Prostate gland (tissue), 2 donors: ENCODE measurements around the gene WDR77. TPM values are rescaled to one million over a fixed set of nuclear protein-coding genes. Genes with fewer than 3 reads are reported as not detected.
A peak's percentile ranks its signal among the peaks of the same experiment; 100 is the strongest.

ENCODE experiments used
- DNase-seq: peaks from one replicate; pipeline ENCODE4 v3.0.0-alpha.2; 2019; ENCODE audit warnings: low spot score
- H3K27ac ChIP-seq, 2 donors: fragments of 200-600 bp; sonication (generic); 2 replicates each; pipeline ENCODE4 v1.5.1; 2017 to 2019
- H3K27me3 ChIP-seq: fragments of 200-600 bp; sonication (generic); replicated peaks from 2 replicates; pipeline ENCODE4 v1.5.1; 2019; ENCODE audit not compliant: insufficient read depth
- H3K36me3 ChIP-seq, 2 donors: fragments of 200-600 bp; sonication (generic); 1 replicate in 1 of 2; 2 replicates in 1 of 2; pipeline versions ENCODE4 v1.5.1 to v1.8.1; 2017 to 2019
- H3K4me1 ChIP-seq: fragments of 200-600 bp; sonication (generic); replicated peaks from 2 replicates; pipeline ENCODE4 v1.5.1; 2019
- H3K4me3 ChIP-seq, 2 donors: fragments of 200-600 bp; sonication (generic); 2 replicates each; pipeline ENCODE4 v1.5.1; 2017 to 2019
- H3K9me3 ChIP-seq: fragments of 200-600 bp; sonication (generic); 2 replicates; pipeline ENCODE4 v1.5.1; 2017
- POLR2A ChIP-seq: fragments of 450-650 bp; IDR thresholded peaks from one replicate; pipeline ENCODE4 v1.6.1; 2016; ENCODE audit warnings: antibody characterized with exemption, mild to moderate bottlenecking
- POLR2AphosphoS5 ChIP-seq: sonication (generic); formaldehyde crosslinking; IDR thresholded peaks from one replicate; pipeline ENCODE4 v1.6.1; 2017; ENCODE audit warnings: antibody characterized with exemption
- WGBS: methylation state at CpG from one replicate; pipeline ENCODE4 v1.1.5; 2018; 5-methylcytosine and 5-hydroxymethylcytosine counted together
- intact Hi-C: fragments of 100-400 bp; cut with DNase I; formaldehyde crosslinking; loops from one replicate; pipeline ENCODE4 v1.14.2; 2022
- total RNA-seq, 2 donors: library from RNA; depleted of rRNA; stranded (reverse); fragments of >200 nt; gene quantifications; one replicate each; pipeline ENCODE4 v1.1.0, GENCODE V29; 2016
- TF ChIP-seq, protein P1 (sequence below), 4 experiments: fragments of 200-600 bp in 2 of 4; fragments of 450-650 bp in 2 of 4; sonication (generic) in 2 of 4; IDR thresholded peaks; 1 replicate in 3 of 4; 2 replicates in 1 of 4; pipeline ENCODE4 v1.5.1; 2016 to 2019; ENCODE audit warnings: antibody characterized with exemption in 4 of 4, mild to moderate bottlenecking in 2 of 4, moderate library complexity in 2 of 4

WDR77 gene
- total RNA-seq: 10 to 100 TPM; 19.1 to 31.6 TPM

DNA sequence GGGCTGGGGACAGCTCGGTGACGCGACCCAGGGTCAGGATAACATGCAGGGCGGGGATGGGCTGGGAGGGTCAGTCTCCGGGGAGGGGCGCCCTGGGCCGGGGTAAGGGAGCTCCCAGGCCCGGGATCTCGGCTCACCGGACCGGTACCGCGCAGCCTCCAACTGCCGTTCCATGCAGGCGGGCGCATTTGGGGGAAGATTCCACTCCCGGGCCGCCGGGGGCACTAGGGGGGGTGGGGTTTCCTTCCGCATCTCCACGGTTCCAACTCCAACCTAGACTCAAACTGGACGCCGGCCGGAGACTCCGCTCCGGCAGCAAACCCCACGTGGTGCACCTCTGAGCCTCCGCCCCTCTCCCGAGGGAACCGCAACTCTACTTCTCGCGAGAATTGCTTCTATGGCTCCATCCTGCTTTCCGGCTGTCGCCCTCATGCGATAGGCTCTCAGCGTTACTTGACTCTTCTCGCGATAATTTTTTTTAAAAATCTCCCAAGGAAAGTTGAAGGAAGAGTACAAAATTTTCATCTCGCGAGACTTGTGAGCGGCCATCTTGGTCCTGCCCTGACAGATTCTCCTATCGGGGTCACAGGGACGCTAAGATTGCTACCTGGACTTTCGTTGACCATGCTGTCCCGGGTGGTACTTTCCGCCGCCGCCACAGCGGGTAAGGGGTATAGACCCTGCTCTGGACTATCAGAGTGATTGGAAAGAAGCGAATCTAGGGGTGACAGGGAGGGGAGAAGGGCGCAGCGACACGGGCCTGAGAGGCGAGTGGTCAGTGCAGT, at the start of gene WDR77, which contains the start of gene ATP5PB:
WDR77 (minus strand) TSS at position 339 of the 785 bp plus-strand sequence; CDS start at position 252, 87 bp downstream.
ATP5PB (plus strand) TSS at position 547 of the 785 bp plus-strand sequence; CDS start at position 625, 78 bp downstream.
- intact Hi-C loops: no loop called here
- Histone ChIP-seq H3K27me3 (no peaks in the 10 kb centered on the region), H3K9me3 (no peaks in the 10 kb centered on the region), H3K4me3 (peak within 1 kb of the TSS; percentile 71 to 91), H3K27ac (peak within 1 kb of the TSS; percentile 69 to 82), H3K36me3 (no peaks in the 10 kb centered on the region), H3K4me1 (no peaks in the 10 kb centered on the region)
- TF ChIP-seq, protein P1, sequence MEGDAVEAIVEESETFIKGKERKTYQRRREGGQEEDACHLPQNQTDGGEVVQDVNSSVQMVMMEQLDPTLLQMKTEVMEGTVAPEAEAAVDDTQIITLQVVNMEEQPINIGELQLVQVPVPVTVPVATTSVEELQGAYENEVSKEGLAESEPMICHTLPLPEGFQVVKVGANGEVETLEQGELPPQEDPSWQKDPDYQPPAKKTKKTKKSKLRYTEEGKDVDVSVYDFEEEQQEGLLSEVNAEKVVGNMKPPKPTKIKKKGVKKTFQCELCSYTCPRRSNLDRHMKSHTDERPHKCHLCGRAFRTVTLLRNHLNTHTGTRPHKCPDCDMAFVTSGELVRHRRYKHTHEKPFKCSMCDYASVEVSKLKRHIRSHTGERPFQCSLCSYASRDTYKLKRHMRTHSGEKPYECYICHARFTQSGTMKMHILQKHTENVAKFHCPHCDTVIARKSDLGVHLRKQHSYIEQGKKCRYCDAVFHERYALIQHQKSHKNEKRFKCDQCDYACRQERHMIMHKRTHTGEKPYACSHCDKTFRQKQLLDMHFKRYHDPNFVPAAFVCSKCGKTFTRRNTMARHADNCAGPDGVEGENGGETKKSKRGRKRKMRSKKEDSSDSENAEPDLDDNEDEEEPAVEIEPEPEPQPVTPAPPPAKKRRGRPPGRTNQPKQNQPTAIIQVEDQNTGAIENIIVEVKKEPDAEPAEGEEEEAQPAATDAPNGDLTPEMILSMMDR (IDR thresholded peaks at IDR 0.05): no peak
- TF ChIP-seq POLR2A (peak; percentile 12), POLR2AphosphoS5 (peak; percentile 96)
- WGBS: under 1% methylated on average over 48 of the region's 54 CpGs
- DNase-seq: peak; percentile 97

DNA sequence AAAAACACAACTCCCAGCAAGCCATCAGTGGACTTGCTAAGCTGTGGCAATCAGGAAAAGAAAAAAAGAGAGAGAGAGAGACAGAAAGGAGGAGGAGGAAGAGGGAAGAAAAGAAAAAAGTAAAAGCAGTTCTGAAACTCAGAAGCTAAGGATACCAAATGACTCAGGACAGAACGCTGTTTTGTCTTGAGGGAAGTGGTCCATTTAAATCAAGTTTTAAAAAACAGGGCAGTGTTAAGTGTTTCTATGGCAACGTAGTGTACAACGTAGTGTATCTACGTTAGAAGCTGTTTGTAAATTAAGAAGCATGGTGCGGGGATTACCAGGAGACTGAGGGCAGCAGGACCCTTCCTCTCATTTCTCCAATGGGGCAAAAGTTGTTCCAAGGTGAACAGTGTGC, 48.5 kb upstream of the WDR77 start:
- Histone ChIP-seq H3K4me3 (no peak overlapping the region), H3K36me3 (no peaks in the 10 kb centered on the region), H3K27me3 (no peaks in the 10 kb centered on the region), H3K9me3 (no peaks in the 10 kb centered on the region), H3K4me1 (no peaks in the 10 kb centered on the region), H3K27ac (no peak overlapping the region)
- WGBS: 67% methylated on average over 5 of the region's 5 CpGs
- TF ChIP-seq POLR2AphosphoS5: no peak
- TF ChIP-seq, protein P1 (IDR thresholded peaks at IDR 0.05): no peak
- no peak for TF ChIP-seq POLR2A
- intact Hi-C loops: no loop called here
- DNase-seq: no peak

DNA sequence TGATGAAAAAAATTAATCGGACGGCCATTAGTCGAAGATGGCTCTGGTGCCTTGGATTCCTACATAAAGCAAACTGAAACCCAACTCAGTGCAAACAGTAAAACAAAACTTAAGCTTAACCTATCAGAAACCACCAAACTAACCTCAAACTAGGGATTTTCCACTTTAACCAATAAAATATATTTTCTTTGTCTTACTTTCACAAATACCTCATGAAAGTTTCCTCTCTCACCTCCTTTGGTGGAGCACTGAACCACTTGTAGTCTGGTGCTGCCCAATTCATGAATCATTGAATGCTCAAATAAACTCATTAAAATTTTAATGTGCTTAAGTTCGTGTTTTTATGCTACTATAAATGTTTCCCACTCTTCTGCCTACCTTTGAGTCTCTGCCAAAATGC, 47.3 kb upstream of the WDR77 start:
- whole genome bisulfite sequencing: 65% methylated on average over 4 of the region's 4 CpGs

DNA sequence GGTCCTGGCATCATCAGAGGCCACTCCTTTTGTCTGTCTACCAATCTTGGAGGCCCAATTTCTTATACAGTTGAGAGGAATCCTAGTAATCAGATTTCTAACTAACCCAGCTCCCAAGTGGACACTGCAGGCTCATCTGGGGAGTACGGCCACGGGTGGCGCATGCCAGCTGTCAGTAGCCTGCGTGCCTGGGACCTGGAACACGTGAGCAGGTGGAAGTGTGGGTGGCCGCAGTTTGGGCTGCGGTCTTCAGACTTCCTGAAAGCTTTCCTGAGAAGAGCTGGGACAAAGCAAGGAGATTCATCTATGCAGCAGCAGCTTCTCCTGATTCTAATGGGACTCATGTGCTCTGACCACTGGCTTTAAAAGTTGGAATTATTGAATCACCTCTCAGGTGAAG, 42.0 kb upstream of the WDR77 start:
- no peak for DNase-seq
- no peak overlapping the region for H3K27ac ChIP-seq
- intact Hi-C loops: no loop called here
- no peaks in the 10 kb centered on the region for H3K36me3 ChIP-seq
- H3K27me3 ChIP-seq: no peaks in the 10 kb centered on the region
- TF ChIP-seq POLR2A: no peak
- TF ChIP-seq POLR2AphosphoS5: no peak
- TF ChIP-seq, protein P1 (IDR thresholded peaks at IDR 0.05): no peak
- no peaks in the 10 kb centered on the region for H3K4me1 ChIP-seq
- H3K4me3 ChIP-seq: no peak overlapping the region
- no peaks in the 10 kb centered on the region for H3K9me3 ChIP-seq
- 92% methylated on average over 7 of the region's 7 CpGs for WGBS

More for the DNA sequence above, 47.3 kb upstream of the WDR77 start:
- TF ChIP-seq POLR2A (no peak), POLR2AphosphoS5 (no peak)
- TF ChIP-seq, protein P1 (IDR thresholded peaks at IDR 0.05): no peak
- Histone ChIP-seq H3K27ac (no peak overlapping the region), H3K4me3 (no peak overlapping the region), H3K36me3 (no peaks in the 10 kb centered on the region), H3K9me3 (no peaks in the 10 kb centered on the region), H3K27me3 (no peaks in the 10 kb centered on the region), H3K4me1 (no peaks in the 10 kb centered on the region)
- DNase-seq: no peak
- intact Hi-C loops: no loop called here

DNA sequence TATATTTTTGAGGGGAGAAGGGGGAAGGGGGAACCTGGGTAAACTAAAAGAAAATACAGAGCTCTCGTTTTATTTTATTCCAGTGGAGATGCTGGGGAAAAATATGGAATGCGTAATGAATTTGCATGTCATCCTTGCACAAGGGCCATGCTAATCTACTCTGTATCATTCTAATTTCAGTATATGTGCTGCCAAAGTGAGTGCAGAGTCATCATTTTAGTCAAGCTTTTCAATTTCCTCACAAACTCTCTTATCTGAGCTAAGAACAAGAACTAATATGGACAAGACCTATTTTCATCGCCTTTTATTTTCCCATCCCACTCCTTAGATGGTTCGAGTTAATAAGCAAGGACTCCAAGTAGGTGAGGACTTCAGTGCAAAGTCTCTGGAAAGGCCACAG, 41.2 kb upstream of the WDR77 start:
- intact Hi-C loops: no loop called here

More for the DNA sequence above, 41.2 kb upstream of the WDR77 start:
- DNase-seq: no peak
- Histone ChIP-seq H3K36me3 (no peaks in the 10 kb centered on the region), H3K9me3 (no peaks in the 10 kb centered on the region), H3K27me3 (no peaks in the 10 kb centered on the region), H3K4me1 (no peaks in the 10 kb centered on the region), H3K4me3 (no peak overlapping the region), H3K27ac (no peak overlapping the region)
- no peak for TF ChIP-seq POLR2A
- TF ChIP-seq, protein P1 (IDR thresholded peaks at IDR 0.05): no peak
- no peak for TF ChIP-seq POLR2AphosphoS5
- WGBS: 88% methylated on average over 4 of the region's 4 CpGs
